GM18498 (cell line): ENCODE results near the gene HLCS.

Source experiments
- ATAC-seq: cut with Tn5 transposase; IDR thresholded peaks from one replicate; pipeline ENCODE4 v1.9.1; 2021; ENCODE audit warnings: mild to moderate bottlenecking, moderate library complexity; ENCODE audit not compliant: unreplicated experiment

Gene HLCS

DNA sequence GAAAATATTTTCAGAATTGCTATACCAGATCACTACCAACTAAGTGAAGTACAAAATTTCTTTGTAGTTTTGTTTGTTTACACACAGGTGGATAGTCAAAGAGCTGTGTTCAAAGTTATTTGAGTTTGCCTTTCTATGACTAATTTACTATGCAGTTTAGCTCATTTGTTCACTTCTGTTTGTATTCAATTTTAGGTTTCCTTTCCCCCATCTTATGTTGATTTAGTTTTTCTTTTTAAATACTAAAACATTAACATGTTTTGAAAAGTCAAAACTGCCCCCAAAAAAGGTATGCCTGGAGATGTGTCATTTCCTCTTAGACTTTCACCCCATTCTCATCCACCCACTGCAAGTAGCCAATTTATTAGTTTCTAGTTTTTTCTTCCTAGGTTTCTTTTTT lies 21.4 kb upstream of the HLCS start:
- no peak for ATAC-seq

- no peak for ATAC-seq
These were observed 19.5 kb upstream of the HLCS start for GRCh38 chr21:36985751-36986594.

- no peak for ATAC-seq
These were observed 15.7 kb upstream of the HLCS start for GRCh38 chr21:36981977-36982700.

DNA sequence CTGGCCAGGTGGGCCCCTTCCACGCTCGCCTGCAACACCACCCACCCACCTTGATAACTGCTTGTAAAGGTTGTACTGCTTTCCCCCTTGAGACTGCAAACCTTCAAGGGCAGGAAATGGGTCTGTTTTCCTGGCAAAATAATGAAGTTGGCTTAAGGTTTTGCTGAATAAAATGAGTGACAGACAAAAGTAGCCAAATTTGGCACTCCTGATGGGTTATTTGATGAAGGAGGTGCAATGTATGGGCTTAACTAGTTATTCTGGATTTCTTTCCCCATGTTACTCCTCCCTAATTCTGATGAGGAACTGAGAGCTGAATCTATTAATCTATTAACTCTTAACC lies 14.6 kb upstream of the HLCS start:
- ATAC-seq, result no peak

DNA sequence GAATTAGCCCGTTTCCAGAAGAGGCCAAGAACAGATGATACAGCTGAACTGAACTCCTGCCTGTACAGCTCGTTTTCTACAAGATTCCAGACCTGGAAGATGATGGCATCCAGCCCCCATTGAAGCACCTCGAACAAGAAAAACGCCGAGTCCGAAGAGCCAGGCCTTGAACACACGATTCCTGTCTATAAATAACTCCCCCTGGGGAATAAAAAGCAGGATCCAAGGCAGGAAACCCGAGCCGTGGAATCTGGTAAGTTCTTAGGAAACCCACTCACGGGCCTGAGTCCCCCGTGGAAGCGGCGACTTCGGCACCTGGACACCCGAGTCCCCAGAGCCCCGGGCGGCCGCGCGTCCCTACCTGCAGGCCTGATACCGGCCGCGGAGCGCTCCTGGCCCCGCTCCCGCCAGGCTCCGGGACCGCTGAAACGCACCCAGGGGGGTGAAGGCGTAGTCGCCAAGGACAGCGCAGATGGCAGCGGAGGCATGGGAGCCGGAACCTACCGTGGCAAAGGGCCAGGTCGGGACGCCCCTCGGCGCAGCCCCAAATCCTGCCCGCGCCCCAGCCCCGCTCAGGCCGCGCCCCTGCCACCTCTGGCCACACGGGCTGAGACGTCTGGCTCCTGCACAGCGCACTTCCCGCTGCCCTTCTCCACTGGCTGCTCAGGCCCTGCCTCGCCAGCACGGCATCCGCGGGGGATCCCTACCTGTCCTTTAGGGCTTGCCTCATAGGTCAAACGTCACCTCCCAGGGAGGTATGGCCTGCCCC lies 14.0 kb upstream of the HLCS start:
- no peak for ATAC-seq

DNA sequence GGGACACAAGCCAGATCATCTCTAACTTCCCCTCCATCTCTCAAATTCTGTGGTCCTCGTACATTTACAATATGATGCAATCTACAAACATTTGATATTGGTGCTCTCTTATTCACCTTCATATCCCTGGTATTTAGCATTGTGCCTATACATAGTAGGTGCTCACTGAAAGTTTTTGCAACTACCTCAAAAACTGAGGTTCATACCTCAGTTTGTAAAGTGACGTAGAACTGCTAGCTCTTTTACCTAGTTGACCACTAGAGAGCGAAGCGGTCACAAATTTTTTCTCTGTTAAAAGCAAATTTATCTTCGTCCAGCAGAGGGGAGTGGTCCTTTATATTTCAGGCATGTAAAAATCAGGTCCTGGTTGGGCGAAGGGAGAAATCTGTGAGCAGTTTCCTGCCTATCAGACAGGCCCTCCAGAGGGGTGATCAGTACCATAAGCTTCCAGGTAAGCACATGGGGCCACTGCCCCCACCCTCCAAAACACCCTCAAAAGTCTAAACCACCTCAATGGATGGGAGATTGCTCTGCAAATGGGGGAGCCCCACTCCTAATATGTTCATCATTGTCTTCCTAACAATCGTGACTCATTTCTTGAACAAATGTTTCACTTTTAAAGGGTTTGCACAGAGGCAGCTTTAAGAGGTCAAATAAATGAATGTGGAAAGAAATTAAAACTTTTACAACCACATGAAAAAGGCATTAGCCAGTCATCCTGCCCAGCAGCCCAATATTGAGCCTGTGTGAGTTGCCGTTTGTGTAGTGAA lies 10.6 kb upstream of the HLCS start:
- peak; percentile 73 for ATAC-seq

DNA sequence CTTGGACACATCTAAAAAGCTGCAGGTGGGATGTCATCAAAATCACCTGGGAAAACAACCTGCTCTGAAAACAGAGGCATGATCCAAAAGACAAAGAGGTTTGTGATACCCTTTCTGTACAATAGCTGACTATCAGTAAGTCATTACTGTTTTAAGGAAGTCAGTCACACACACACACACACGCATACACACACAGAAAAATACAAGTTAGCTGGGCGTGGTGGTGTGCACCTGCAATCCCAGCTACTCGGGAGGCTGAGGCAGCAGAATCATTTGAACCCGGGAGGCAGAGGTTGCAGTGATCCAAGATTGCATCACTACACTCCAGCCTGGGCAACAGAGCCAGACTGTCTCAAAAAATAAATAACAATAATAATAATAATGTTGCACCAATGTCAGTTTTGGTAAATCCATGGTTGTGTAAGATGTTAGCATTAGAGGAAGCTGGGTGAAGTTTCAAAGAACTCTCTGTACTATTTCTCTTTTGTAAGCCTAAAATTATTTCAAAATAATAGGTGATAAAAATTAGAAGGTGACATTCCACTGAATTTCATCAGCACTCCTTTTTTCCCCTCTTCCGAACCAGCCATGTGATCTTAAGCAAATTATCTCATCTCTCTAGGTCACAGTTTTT lies 9.9 kb upstream of the HLCS start:
- ATAC-seq, result no peak

GRCh38 chr21:36974851-36975192 lies 8.4 kb upstream of the HLCS start:
- no peak for ATAC-seq

- ATAC-seq, result no peak
These were observed 7.7 kb upstream of the HLCS start for GRCh38 chr21:36973986-36974850.

GRCh38 chr21:36968976-36969375 lies 2.5 kb upstream of the HLCS start:
- ATAC-seq, result no peak

DNA sequence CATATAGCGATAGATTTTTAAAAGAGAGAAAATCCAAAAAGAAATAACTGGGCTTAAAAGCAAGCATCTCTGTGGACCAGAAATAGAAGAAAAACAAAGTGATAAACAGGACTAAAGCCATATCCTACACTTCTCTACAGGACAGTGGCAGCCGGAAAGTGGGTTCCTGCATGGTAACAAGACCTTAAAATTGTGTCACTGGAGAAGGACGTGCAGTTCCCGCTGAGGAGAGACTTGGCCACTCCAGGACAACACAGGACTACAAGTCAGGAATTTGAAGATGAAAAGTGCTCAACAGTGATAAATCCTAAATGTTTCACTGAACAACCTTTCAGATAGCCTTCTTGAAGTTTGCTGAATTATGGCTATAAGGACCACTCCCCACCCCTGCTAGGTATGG lies 1.9 kb upstream of the HLCS start:
- no peak for ATAC-seq

DNA sequence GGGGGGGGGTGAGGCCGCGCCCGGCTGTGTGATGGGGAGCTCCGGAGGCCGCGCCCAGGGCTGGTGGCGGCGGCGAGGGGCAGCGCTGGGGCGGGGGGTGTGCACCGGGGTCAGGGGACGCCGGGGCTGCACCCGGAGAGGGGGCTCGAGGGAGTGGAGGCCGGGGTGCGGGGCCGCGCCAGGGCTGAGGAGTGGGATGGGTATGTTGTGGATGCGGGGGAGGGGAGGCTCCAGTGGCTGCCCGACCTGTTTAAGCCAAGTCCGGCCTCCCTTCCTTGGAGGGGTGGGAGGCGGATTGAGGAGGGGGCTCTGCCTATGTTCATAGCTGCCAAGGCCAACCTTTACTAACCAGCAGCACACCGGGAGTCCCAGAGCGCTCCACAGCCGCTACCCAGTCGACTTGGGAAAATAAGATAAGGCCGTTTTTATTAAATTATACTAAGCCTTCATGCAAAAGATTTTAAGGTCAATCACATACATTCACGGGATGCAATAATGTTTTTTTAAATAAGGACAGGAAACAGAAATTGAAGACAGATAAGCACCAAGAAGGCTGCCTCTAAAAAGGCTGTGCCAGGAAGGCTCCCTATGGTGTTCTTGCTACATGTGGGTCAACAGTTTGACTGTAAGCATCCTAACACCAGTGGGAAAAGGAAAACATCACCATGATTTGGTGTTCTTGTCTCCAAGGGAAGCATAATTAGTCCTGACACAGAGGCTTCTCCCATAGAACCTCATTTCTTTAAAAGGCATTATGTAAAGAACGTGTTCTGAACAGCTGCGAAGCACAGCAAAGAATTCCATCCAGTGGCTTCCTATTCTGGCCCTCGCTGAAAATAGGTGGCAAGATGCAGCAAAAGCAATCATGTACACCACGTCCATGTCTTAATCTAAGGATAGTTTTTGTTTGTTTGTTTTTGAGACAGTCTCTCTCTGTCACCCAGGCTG lies 626 bp upstream of the HLCS start:
- peak; percentile 30 for ATAC-seq

- ATAC-seq, result no peak
These were observed 776 bp downstream of the HLCS start for GRCh38 chr21:36965720-36966065.

DNA sequence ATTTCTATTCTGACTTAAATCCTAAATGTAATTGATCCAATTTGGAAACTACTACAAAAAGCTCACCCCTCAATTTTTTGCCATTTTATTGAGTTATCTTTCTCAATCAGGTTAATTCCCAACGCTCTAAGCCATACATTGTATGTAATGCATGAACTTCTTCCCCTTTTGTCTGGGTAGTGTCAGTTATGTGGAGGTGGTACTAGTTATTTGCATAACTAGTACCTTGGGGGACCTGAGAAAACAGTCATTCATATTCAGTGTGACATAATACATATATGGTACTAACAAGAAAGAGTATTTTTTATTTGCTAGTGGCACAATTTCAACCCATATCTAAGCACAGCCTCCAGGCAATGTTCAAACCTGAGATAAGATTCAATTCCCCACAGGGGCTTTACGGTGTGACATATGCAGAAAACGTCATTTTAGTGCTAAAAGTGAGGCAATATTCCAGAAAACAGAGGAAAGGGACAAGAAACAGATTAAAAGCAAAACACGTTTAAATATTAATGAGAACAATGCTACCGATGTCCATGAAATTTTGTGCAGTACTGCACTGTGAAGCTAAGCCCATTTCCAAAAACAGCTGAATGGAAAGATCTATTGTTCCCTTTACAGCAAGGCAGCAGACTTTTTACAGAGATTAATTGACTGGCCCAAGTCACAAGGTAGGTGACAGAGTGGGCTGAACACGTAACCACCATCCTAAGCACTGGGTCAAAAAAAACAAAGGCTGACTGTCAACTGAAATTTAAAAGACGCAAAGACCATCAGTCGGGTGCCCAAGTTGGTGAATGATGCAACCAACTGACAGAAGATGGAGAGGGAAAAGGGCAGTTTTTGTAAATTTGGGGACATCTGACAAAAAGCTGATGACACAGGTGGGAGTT lies 1.4 kb downstream of the HLCS start:
- ATAC-seq, result no peak

- ATAC-seq, result no peak
These were observed 2.1 kb downstream of the HLCS start for GRCh38 chr21:36964398-36964797.

GRCh38 chr21:36962098-36962780 lies 4.2 kb downstream of the HLCS start:
- ATAC-seq, result no peak

GRCh38 chr21:36960676-36961284 lies 5.7 kb downstream of the HLCS start:
- ATAC-seq, result no peak
